Esophagus squamous epithelium (tissue), 5 donors: Measurements from ENCODE around the gene PPP1CC. TPM values are rescaled to one million over a fixed set of nuclear protein-coding genes. Genes with fewer than 3 reads are reported as not detected.

ENCODE experiments used
- DNase-seq: peaks from one replicate; lab custom pipeline; 2025; lab: John Stamatoyannopoulos, UW
- H3K27ac ChIP-seq, 4 donors: fragments of 200-600 bp; sonication (generic); one replicate each; pipeline ENCODE4 v1.5.1; 2016 to 2019; ENCODE audit warnings: mild to moderate bottlenecking in 1 of 4
- H3K27me3 ChIP-seq, 4 donors: fragments of 200-600 bp; sonication (generic); 1 replicate in 3 of 4; 2 replicates in 1 of 4; pipeline versions ENCODE4 v1.5.1 to v1.6.0; 2017 to 2021; ENCODE audit warnings: antibody characterized with exemption in 1 of 4
- H3K36me3 ChIP-seq, 3 donors: fragments of 200-600 bp; sonication (generic); one replicate each; pipeline ENCODE4 v1.5.1; 2016 to 2019
- H3K4me1 ChIP-seq, 3 donors: fragments of 200-600 bp; sonication (generic); one replicate each; pipeline ENCODE4 v1.5.1; 2017 to 2019
- H3K4me3 ChIP-seq, 4 donors: fragments of 200-600 bp; sonication (generic); 1 replicate in 3 of 4; 2 replicates in 1 of 4; pipeline ENCODE4 v1.5.1; 2016 to 2019; ENCODE audit warnings: mild to moderate bottlenecking in 2 of 4, moderate library complexity in 1 of 4
- H3K9me3 ChIP-seq, 3 donors: fragments of 200-600 bp; sonication (generic); one replicate each; pipeline ENCODE4 v1.5.1; 2016 to 2019
- CTCF ChIP-seq, 6 experiments: fragments of 450-650 bp in 4 of 6; fragments of 200-600 bp in 2 of 6; sonication (generic) in 2 of 6; IDR thresholded peaks; one replicate each; pipeline ENCODE4 v1.5.1; 2016 to 2019; ENCODE audit warnings: antibody characterized with exemption in 6 of 6, mild to moderate bottlenecking in 4 of 6, moderate library complexity in 4 of 6
- POLR2A ChIP-seq, 4 donors: fragments of 450-650 bp; IDR thresholded peaks; one replicate each; pipeline ENCODE4 v1.6.1; 2017; ENCODE audit warnings: antibody characterized with exemption in 4 of 4, mild to moderate bottlenecking in 4 of 4, moderate library complexity in 3 of 4
- WGBS, 2 donors: methylation state at CpG; one replicate each; pipeline ENCODE4 v1.1.5; 2018; 5-methylcytosine and 5-hydroxymethylcytosine counted together
- intact Hi-C: fragments of 100-400 bp; cut with DNase I; formaldehyde crosslinking; loops from one replicate; pipeline ENCODE4 v1.15.0; 2022
- total RNA-seq, 4 donors: library from RNA; depleted of rRNA; stranded (reverse); fragments of >200 nt; gene quantifications; one replicate each; pipeline ENCODE4 v1.1.0, GENCODE V29; 2016
- donor health status: DM: yes; HTN: yes; CAD: no.

PPP1CC gene
- total RNA-seq, 4 donors from 2014 or later, result 55.3 to 127 (median 114) TPM

- Histone ChIP-seq H3K27ac (peak overlapping the region in 1 of 4 donors; percentile 21), H3K36me3 (peaks cover 0 to 59% (median 12%) of the 10 kb centered on the region in 3 donors), H3K9me3 (no peaks in the 10 kb centered on the region), H3K27me3 (no peaks in the 10 kb centered on the region), H3K4me1 (peaks cover 7 to 71% (median 35%) of the 10 kb centered on the region in 3 donors), H3K4me3 (no peak overlapping the region)
- no peak for DNase-seq
- intact Hi-C loops, result no loop called here
- no peak for TF ChIP-seq CTCF (IDR thresholded peaks at IDR 0.05)
- no peak for TF ChIP-seq POLR2A (IDR thresholded peaks at IDR 0.05)
- 33 to 43% methylated on average over 1 of the region's 1 CpG for WGBS, 2 donors
Observed at GRCh38 chr12:110733900-110734299, 8.8 kb downstream of the PPP1CC start.

DNA sequence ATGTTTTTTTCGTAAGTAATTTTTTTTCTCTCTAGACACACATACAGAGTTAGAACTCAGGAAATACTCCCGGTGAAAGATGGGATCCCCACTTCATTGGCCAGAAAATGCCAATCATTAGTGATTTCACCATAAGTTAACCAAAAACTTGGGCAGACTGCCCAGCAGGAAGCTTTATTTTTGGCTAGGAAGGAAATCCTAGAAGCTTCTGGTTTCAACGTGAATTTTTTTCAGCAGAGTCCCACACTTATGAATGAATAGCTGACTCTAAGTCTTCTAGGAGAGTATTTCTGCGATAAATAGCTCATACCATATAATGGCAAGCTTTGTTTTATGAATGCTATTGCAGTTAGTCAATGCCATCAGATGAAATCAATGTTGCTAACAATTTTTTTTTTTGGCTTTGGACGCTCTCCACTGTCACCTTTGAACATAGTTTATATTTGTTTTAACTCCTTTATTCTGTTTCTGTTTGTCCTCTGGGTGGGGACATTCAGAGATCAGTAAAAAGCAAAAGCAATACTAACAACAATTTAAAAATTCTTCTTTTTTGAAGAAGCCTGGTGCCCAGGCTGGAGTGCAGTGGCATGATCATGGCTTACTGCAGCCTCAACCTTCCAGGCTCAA lies 9.5 kb downstream of the PPP1CC start:
- TF ChIP-seq POLR2A (IDR thresholded peaks at IDR 0.05), result no peak
- no peak for TF ChIP-seq CTCF (IDR thresholded peaks at IDR 0.05)
- WGBS, 2 donors, result 35 to 37% methylated on average over 5 of the region's 5 CpGs
- DNase-seq, result no peak
- Histone ChIP-seq H3K27ac (peak overlapping the region in 2 of 4 donors; percentile 21 to 46), H3K9me3 (no peaks in the 10 kb centered on the region), H3K4me1 (peaks cover 7 to 64% (median 28%) of the 10 kb centered on the region in 3 donors), H3K4me3 (no peak overlapping the region), H3K36me3 (peaks cover 0 to 66% (median 13%) of the 10 kb centered on the region in 3 donors), H3K27me3 (no peaks in the 10 kb centered on the region)
- intact Hi-C loops, result no loop called here

- H3K9me3 ChIP-seq, result no peaks in the 10 kb centered on the region
- H3K27me3 ChIP-seq, result no peaks in the 10 kb centered on the region
- intact Hi-C loops, result no loop called here
- H3K36me3 ChIP-seq, result peaks cover 0 to 72% (median 13%) of the 10 kb centered on the region in 3 donors
- WGBS, 2 donors, result 55 to 72% methylated on average over 3 of the region's 3 CpGs
- DNase-seq, result no peak
- peak overlapping the region in 2 of 4 donors; percentile 21 to 46 for H3K27ac ChIP-seq
- no peak overlapping the region for H3K4me3 ChIP-seq
- TF ChIP-seq CTCF (IDR thresholded peaks at IDR 0.05) (no peak), POLR2A (IDR thresholded peaks at IDR 0.05) (no peak)
- H3K4me1 ChIP-seq, result peaks cover 7 to 59% (median 22%) of the 10 kb centered on the region in 3 donors
Observed at GRCh38 chr12:110732572-110732971, 10.1 kb downstream of the PPP1CC start.

- intact Hi-C loops, result no loop called here
- WGBS, 2 donors, result 58 to 84% methylated on average over 2 of the region's 2 CpGs
- H3K27me3 ChIP-seq, result no peaks in the 10 kb centered on the region
- H3K9me3 ChIP-seq, result no peaks in the 10 kb centered on the region
- peaks cover 0 to 83% (median 13%) of the 10 kb centered on the region in 3 donors for H3K36me3 ChIP-seq
- H3K4me3 ChIP-seq, result no peak overlapping the region
- H3K4me1 ChIP-seq, result peaks cover 7 to 58% (median 15%) of the 10 kb centered on the region in 3 donors
- DNase-seq, result no peak
- peak overlapping the region in 2 of 4 donors; percentile 21 to 46 for H3K27ac ChIP-seq
- TF ChIP-seq CTCF (IDR thresholded peaks at IDR 0.05), result no peak
- no peak for TF ChIP-seq POLR2A (IDR thresholded peaks at IDR 0.05)
Observed at GRCh38 chr12:110731479-110731878, 11.2 kb downstream of the PPP1CC start.

- H3K4me1 ChIP-seq, result peaks cover 7 to 32% (median 7%) of the 10 kb centered on the region in 3 donors
- no peaks in the 10 kb centered on the region for H3K9me3 ChIP-seq
- intact Hi-C loops, result no loop called here
- H3K4me3 ChIP-seq, result no peak overlapping the region
- WGBS, 2 donors, result 89 to 92% methylated on average over 1 of the region's 1 CpG
- H3K36me3 ChIP-seq, result peaks cover 0 to 87% (median 18%) of the 10 kb centered on the region in 3 donors
- DNase-seq, result no peak
- TF ChIP-seq POLR2A (IDR thresholded peaks at IDR 0.05) (no peak), CTCF (IDR thresholded peaks at IDR 0.05) (no peak)
- H3K27ac ChIP-seq, result no peak overlapping the region
- H3K27me3 ChIP-seq, result no peaks in the 10 kb centered on the region
Observed at GRCh38 chr12:110728628-110729027, 14.1 kb downstream of the PPP1CC start.
